Retinal pigment epithelial cell (primary cell): ENCODE results near the gene CLASRP.

ENCODE experiments used
- DNase-seq: peaks from one replicate; pipeline ENCODE4 v3.0.0-alpha.2; 2010; ENCODE audit warnings: low read depth
- H3K4me3 ChIP-seq: 2 replicates; pipeline ENCODE4 v1.5.1; 2011; ENCODE audit warnings: mild to moderate bottlenecking, low read length, control low read depth, moderate library complexity
- CTCF ChIP-seq: conservative IDR thresholded peaks from 2 replicates; pipeline ENCODE4 v1.5.1; 2011; ENCODE audit warnings: low read depth, low read length, control low read depth, inconsistent platforms

CLASRP gene

GRCh38 chr19:45071545-45071938 is 32.7 kb downstream of the CLASRP start:
- no peak overlapping the region for H3K4me3 ChIP-seq
- DNase-seq, result no peak
- TF ChIP-seq CTCF, result no peak

- DNase-seq, result no peak
- no peak for TF ChIP-seq CTCF
- H3K4me3 ChIP-seq, result no peak overlapping the region
Observed at GRCh38 chr19:45071969-45072790, 33.3 kb downstream of the CLASRP start.

DNA sequence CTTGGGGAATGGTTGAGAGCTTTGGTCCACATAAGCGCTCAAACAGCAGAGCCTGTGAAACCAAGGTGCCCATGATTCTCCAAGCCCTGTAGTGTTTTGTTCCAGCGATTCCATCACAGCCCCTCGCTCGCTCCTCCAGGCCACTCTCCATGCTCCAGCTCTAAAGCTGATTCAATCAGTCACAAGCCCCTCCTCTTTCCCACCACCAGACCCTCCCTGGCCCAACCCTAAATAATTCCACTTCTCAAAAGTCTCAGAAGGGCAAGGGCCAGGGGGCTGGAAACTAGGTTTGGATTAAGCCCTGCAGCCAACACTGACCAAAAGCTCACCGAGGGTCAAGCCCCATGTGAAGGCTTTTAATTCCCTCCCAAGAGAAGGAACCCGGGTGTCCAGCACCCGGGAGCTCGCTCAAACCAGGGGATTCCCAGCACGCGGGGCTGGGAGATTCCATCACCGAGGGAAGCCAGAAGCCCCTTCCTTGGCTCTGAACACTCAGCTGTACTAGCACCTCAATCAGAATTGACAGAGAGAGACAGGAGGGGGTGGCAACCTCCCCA is 36.0 kb downstream of the CLASRP start:
- no peak for DNase-seq
- TF ChIP-seq CTCF, result no peak
- H3K4me3 ChIP-seq, result no peak overlapping the region

GRCh38 chr19:45075301-45076028 is 36.6 kb downstream of the CLASRP start:
- no peak for DNase-seq
- TF ChIP-seq CTCF, result no peak
- peak overlapping the region; percentile 37 for H3K4me3 ChIP-seq

GRCh38 chr19:45076029-45076850 is 37.4 kb downstream of the CLASRP start, which contains the start of gene ZNF296:
Gene ZNF296 (minus strand): TSS chr19:45076478. CDS start chr19:45076373, 105 bp downstream.
- TF ChIP-seq CTCF, result no peak
- peak within 1 kb of the TSS; percentile 46 for H3K4me3 ChIP-seq
- DNase-seq, result no peak

DNA sequence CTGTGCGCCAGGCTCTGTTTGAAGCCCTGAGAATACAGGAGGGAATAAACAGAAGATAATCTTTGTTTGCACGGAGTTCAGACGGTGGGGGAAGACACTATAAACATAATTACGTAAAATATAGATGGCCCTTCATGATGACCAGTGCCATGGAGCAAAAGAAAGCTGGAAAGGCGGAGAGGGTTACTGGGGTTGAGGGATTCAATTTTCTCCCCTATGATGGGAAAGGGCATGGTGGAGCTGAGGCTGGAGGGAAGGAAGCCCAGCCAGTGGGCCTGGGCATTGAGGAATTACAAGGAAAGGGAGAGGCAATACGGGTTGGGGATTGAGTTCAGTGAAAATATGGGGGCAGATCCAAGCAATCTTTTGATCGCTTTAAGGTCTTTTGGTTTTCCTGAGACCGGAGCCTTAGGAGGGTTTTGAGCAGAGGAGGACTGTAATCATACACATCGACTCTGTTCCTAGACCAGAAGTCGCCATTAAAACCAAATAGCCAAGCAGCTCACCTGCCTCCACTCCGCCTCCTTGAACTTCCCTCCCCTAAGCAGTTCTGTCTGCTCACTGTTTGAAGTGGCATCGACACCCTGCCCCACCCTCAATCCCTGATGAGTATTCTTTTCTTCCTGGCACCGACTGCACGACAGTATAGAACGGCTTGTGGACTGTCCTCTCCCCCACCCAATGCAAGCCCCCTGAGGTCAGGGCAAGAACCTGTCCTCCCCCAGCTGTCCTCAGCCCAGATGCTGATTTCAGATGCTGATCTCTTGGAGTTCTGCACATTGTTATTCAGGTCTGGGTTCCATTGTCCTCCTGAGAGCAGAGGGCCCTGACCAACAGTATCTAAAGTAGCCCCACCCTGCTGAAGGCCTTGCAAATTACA is 38.2 kb downstream of the CLASRP start:
- no peak for DNase-seq
- H3K4me3 ChIP-seq, result peak overlapping the region; percentile 46
- TF ChIP-seq CTCF, result no peak
